HepG2 (cell line): ENCODE data around the gene GAS6. TPM values are rescaled to one million over a fixed set of nuclear protein-coding genes. Genes with fewer than 3 reads are reported as not detected.

Experiments
- HMG20B ChIP-seq: conservative IDR thresholded peaks from 2 replicates; pipeline ENCODE4 v1.6.1; 2016; ENCODE audit warnings: missing genetic modification reagents, missing compliant biosample characterization
- POLR2AphosphoS2 ChIP-seq: IDR thresholded peaks from 2 replicates; pipeline ENCODE4 v1.6.1; 2011; ENCODE audit warnings: low read depth, low read length, improper control_type of control experiment
- ZNF263 ChIP-seq: sonication (generic); formaldehyde crosslinking; IDR thresholded peaks from 2 replicates; pipeline ENCODE4 v1.4.0; 2020; ENCODE audit warnings: missing genetic modification reagents
- ZNF678 ChIP-seq: sonication (generic); formaldehyde crosslinking; IDR thresholded peaks from 2 replicates; pipeline ENCODE4 v1.4.0; 2020; ENCODE audit warnings: mild to moderate bottlenecking, missing genetic modification reagents
- polyA plus RNA-seq, 8 experiments: library from polyadenylated mRNA; depleted of rRNA in 3 of 8; stranded (reverse) in 7 of 8; unstranded in 1 of 8; fragments of >200 nt; fragmentation: Illumina TruSeq in 4 of 8; extraction: Trizol in 4 of 8; gene quantifications; 2 replicates each; pipeline versions ENCODE4 v1.2.1 to v1.2.3, GENCODE V29; 2011 to 2016; ENCODE audit warnings: low read depth in 4 of 8, missing spikeins in 1 of 8, mixed read lengths in 1 of 8; ENCODE audit not compliant: insufficient read depth in 1 of 8
- total RNA-seq, 5 experiments: library from RNA; depleted of rRNA; stranded (reverse); fragments of >200 nt; fragmentation: Illumina TruSeq; extraction: Trizol; gene quantifications; 2 replicates each; pipeline ENCODE4 v1.2.3, GENCODE V29; 2016; ENCODE audit warnings: low read depth in 1 of 5
- TF ChIP-seq, protein P1 (sequence below): sonication (generic); formaldehyde crosslinking; IDR thresholded peaks from 2 replicates; pipeline ENCODE4 v1.4.0; 2020; ENCODE audit warnings: missing genetic modification reagents

Gene GAS6
- total and polyA plus RNA-seq, 2 of the 13 experiments (the other 11 are each of a cell fraction or from before 2014, with no cell fraction given) = 0.09 to 0.24 TPM

DNA sequence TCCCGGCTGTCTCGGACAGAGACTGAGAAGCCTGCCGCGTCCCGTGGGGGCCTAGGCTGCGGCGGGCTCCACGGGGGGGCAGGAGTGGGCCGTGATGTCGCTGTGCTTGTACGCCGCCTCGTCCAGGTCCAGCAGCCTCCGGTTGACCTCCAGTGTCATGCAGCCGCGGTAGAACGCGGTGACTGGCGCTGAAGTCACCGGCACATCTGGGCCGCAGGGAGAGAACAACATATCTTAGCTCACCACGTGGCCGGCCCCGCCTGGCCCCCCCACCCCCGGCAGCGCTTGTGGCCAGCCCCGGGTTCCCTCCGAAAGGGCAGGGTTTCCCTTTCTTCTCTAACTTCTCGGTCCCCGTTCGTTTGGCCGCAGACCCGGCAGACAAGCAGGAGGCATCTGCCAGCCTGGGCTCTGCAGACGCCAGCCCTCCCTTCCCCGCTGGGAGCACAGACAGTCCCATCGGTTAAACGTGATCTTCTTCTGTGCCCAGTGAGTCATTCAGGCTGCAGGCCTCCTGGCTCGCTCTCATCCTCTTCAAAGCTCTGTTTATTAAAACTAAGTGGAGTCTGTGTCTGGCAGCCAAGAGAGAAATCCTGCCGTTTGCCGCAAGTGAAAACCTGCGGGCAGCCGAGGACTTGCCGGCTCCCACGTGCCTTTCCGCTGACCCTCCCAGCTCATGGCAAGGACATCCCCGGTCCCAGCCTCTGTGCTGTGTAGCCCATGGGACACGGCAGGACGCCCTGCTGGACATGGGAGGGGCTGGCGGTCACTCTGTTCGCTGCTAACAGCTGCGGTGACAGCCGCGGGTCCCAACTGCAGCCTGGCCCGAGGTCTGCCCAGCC is 42.8 kb downstream of the GAS6 start (continued):
- TF ChIP-seq, protein P1, sequence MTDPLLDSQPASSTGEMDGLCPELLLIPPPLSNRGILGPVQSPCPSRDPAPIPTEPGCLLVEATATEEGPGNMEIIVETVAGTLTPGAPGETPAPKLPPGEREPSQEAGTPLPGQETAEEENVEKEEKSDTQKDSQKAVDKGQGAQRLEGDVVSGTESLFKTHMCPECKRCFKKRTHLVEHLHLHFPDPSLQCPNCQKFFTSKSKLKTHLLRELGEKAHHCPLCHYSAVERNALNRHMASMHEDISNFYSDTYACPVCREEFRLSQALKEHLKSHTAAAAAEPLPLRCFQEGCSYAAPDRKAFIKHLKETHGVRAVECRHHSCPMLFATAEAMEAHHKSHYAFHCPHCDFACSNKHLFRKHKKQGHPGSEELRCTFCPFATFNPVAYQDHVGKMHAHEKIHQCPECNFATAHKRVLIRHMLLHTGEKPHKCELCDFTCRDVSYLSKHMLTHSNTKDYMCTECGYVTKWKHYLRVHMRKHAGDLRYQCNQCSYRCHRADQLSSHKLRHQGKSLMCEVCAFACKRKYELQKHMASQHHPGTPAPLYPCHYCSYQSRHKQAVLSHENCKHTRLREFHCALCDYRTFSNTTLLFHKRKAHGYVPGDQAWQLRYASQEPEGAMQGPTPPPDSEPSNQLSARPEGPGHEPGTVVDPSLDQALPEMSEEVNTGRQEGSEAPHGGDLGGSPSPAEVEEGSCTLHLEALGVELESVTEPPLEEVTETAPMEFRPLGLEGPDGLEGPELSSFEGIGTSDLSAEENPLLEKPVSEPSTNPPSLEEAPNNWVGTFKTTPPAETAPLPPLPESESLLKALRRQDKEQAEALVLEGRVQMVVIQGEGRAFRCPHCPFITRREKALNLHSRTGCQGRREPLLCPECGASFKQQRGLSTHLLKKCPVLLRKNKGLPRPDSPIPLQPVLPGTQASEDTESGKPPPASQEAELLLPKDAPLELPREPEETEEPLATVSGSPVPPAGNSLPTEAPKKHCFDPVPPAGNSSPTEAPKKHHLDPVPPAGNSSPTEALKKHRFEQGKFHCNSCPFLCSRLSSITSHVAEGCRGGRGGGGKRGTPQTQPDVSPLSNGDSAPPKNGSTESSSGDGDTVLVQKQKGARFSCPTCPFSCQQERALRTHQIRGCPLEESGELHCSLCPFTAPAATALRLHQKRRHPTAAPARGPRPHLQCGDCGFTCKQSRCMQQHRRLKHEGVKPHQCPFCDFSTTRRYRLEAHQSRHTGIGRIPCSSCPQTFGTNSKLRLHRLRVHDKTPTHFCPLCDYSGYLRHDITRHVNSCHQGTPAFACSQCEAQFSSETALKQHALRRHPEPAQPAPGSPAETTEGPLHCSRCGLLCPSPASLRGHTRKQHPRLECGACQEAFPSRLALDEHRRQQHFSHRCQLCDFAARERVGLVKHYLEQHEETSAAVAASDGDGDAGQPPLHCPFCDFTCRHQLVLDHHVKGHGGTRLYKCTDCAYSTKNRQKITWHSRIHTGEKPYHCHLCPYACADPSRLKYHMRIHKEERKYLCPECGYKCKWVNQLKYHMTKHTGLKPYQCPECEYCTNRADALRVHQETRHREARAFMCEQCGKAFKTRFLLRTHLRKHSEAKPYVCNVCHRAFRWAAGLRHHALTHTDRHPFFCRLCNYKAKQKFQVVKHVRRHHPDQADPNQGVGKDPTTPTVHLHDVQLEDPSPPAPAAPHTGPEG (CRISPR knock-in tag) = no peak
- TF ChIP-seq ZNF263 (no peak), POLR2AphosphoS2 (no peak), HMG20B (no peak), ZNF678 (CRISPR knock-in tag) (no peak)
